Measurements from ENCODE around the gene BRSK2. TPM values are rescaled to one million over a fixed set of nuclear protein-coding genes. Genes with fewer than 3 reads are reported as not detected.
A peak's percentile ranks its signal among the peaks of the same experiment; 100 is the strongest.
"Not testable (repeated sequence)": the region's sequence is repeated elsewhere in the genome, so short reads cannot be mapped to it uniquely, and the experiment has no call there.

BRSK2 gene
- total and polyA plus RNA-seq, 5 donors, result 0.61 to 2.3 (median 2.1) TPM

DNA sequence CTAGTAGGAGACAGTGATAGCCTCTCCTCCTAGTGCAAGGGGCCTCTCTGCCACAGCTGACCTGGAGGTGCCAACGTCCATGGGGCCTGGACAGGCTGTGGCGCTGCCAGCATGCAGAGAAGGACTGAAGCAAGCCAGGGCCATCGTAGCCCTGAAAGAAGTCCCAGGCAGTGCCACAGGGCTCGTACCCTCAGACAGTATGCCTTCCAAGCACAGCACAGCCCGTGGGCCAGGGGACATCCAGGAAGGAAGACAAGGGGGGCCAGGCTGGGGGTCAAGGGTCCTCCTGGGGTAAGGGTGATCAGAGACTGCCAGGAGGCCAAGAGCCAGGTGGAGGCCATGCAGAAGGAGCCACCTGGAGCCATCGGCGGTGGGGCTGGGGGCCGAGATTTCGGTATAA is 117.2 kb downstream of the BRSK2 start:
- WGBS, result 74% methylated on average over 9 of the region's 9 CpGs
- no peaks in the 10 kb centered on the region for H3K27me3 ChIP-seq (ENCODE audit: control insufficient read depth, insufficient read depth)
- H3K9me3 ChIP-seq (ENCODE audit: control insufficient read depth, low read length), result no peaks in the 10 kb centered on the region
- DNase-seq (peak; percentile 5 to 31 (median 21)), ATAC-seq (no peak)
- H3K27ac ChIP-seq (ENCODE audit: low read length), result no peak overlapping the region
- H3K4me3 ChIP-seq (ENCODE audit: low read length), result no peak overlapping the region
- intact Hi-C loops (cut with DNase I), result no loop called here
- peaks cover 30% of the 10 kb centered on the region for H3K4me1 ChIP-seq (ENCODE audit: control insufficient read depth, insufficient read depth, low read length)

GRCh38 chr11:1507381-1508140 is 117.8 kb downstream of the BRSK2 start:
- Histone ChIP-seq H3K27me3 (ENCODE audit: control insufficient read depth, insufficient read depth) (no peaks in the 10 kb centered on the region), H3K27ac (ENCODE audit: low read length) (no peak overlapping the region), H3K4me1 (ENCODE audit: control insufficient read depth, insufficient read depth, low read length) (peaks cover 30% of the 10 kb centered on the region), H3K9me3 (ENCODE audit: control insufficient read depth, low read length) (no peaks in the 10 kb centered on the region), H3K4me3 (ENCODE audit: low read length) (no peak overlapping the region)
- peak; percentile 4 to 52 for ATAC-seq
- 58% methylated on average over 21 of the region's 21 CpGs for WGBS
- DNase-seq, result peak; percentile 36 to 76 (median 65)
- intact Hi-C loops (cut with DNase I), result no loop called here

- ATAC-seq, result no peak
- H3K27me3 ChIP-seq (ENCODE audit: control insufficient read depth, insufficient read depth), result no peaks in the 10 kb centered on the region
- H3K4me1 ChIP-seq (ENCODE audit: control insufficient read depth, insufficient read depth, low read length), result peaks cover 29% of the 10 kb centered on the region
- H3K27ac ChIP-seq (ENCODE audit: low read length), result no peak overlapping the region
- H3K9me3 ChIP-seq (ENCODE audit: control insufficient read depth, low read length), result no peaks in the 10 kb centered on the region
- H3K4me3 ChIP-seq (ENCODE audit: low read length), result no peak overlapping the region
- DNase-seq, result peak; percentile 10 to 44 (median 43)
- intact Hi-C loops (cut with DNase I), result no loop called here
- 70% methylated on average over 15 of the region's 15 CpGs for WGBS
Observed at GRCh38 chr11:1508491-1508891, 118.8 kb downstream of the BRSK2 start.

GRCh38 chr11:1508986-1509385 is 119.3 kb downstream of the BRSK2 start:
- no peaks in the 10 kb centered on the region for H3K9me3 ChIP-seq (ENCODE audit: control insufficient read depth, low read length)
- peak; percentile 9 to 40 (median 25) for DNase-seq
- intact Hi-C loops (cut with DNase I), result no loop called here
- no peak overlapping the region for H3K27ac ChIP-seq (ENCODE audit: low read length)
- H3K4me3 ChIP-seq (ENCODE audit: low read length), result no peak overlapping the region
- peaks cover 29% of the 10 kb centered on the region for H3K4me1 ChIP-seq (ENCODE audit: control insufficient read depth, insufficient read depth, low read length)
- 86% methylated on average over 10 of the region's 10 CpGs for WGBS
- H3K27me3 ChIP-seq (ENCODE audit: control insufficient read depth, insufficient read depth), result no peaks in the 10 kb centered on the region
- no peak for ATAC-seq

DNA sequence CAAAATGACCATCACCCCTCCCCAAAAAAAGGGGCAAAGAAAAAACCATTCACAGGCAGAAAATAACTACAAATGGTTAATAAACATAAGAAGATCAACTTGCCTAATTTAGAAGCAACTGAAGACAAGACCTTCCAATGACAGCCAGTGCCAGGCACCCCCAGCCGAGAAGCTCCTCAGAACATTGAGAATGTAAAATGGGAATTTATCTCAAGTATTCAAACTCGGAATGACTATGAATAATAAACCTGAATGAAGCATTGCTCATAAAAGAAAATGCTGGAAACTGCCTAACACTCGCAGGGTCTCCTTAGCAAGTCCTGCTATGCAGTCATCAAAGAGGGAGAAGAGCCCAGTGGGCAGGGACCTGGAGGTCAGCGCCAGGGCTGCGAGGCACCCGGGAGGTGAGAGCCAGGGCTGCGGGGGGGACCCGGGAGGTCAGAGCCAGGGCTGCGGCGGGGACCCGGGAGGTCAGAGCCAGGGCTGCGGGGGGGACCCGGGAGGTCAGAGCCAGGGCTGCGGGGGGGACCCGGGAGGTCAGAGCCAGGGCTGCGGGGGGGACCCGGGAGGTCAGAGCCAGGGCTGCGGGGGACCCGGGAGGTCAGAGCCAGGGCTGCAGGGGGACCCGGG is 120.0 kb downstream of the BRSK2 start:
- no peak overlapping the region for H3K27ac ChIP-seq (ENCODE audit: low read length)
- no peak overlapping the region for H3K4me3 ChIP-seq (ENCODE audit: low read length)
- ATAC-seq (no peak), DNase-seq (peak; percentile 0 to 16 (median 9))
- intact Hi-C loops (cut with DNase I), result loop anchor here in 1 of 4 donors (10.0 kb wide), 1 partner anchor 305 kb away; no protein-coding TSS in a partner anchor
- H3K27me3 ChIP-seq (ENCODE audit: control insufficient read depth, insufficient read depth), result no peaks in the 10 kb centered on the region
- H3K4me1 ChIP-seq (ENCODE audit: control insufficient read depth, insufficient read depth, low read length), result peaks cover 34% of the 10 kb centered on the region
- H3K9me3 ChIP-seq (ENCODE audit: control insufficient read depth, low read length), result no peaks in the 10 kb centered on the region
- 60% methylated on average over 20 of the region's 20 CpGs for WGBS

DNA sequence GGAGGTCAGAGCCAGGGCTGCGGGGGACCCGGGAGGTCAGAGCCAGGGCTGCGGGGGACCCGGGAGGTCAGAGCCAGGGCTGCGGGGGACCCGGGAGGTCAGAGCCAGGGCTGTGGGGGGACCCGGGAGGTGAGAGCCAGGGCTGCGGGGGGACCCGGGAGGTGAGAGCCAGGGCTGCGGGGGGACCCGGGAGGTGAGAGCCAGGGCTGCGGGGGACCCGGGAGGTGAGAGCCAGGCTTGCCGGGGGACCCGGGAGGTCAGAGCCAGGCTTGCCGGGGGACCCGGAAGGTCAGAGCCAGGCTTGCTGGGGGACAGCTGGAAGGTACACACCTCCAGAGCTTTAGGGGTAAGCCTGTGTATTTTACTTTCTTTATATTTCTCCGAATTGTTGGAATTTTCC is 120.6 kb downstream of the BRSK2 start:
- H3K27ac ChIP-seq (ENCODE audit: low read length); H3K27me3 ChIP-seq (ENCODE audit: control insufficient read depth, insufficient read depth); H3K4me3 ChIP-seq (ENCODE audit: low read length); H3K9me3 ChIP-seq (ENCODE audit: control insufficient read depth, low read length); ATAC-seq: not testable (repeated sequence)
- WGBS, result 56% methylated on average over 14 of the region's 18 CpGs
- intact Hi-C loops (cut with DNase I), result loop anchor here in 1 of 4 donors (10.0 kb wide), 1 partner anchor 306 kb away; no protein-coding TSS in a partner anchor
- DNase-seq, result peak; percentile 6 to 48 (median 12)
- peaks cover 40% of the 10 kb centered on the region for H3K4me1 ChIP-seq (ENCODE audit: control insufficient read depth, insufficient read depth, low read length)

DNA sequence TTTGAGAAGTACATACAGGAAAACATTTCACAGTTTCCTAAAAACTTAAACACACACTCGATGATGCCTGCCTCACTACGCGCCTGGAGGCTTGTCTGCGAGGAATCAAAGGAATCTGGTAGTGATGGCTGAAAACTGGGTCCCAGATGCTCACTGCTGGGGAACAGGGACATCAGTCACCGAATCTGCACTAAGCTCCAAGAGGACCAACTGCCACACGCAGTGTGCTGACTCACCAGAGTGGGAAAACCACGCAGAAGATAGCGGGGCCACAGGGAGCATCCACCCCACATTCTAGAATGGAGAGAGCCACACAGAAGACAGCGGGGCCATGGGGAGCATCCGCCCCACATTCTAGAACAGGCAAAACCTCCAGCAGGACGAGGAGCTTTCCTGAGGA is 121.2 kb downstream of the BRSK2 start:
- no peak overlapping the region for H3K27ac ChIP-seq (ENCODE audit: low read length)
- ATAC-seq (no peak), DNase-seq (peak; percentile 9 to 37 (median 32))
- no peaks in the 10 kb centered on the region for H3K9me3 ChIP-seq (ENCODE audit: control insufficient read depth, low read length)
- peaks cover 41% of the 10 kb centered on the region for H3K4me1 ChIP-seq (ENCODE audit: control insufficient read depth, insufficient read depth, low read length)
- intact Hi-C loops (cut with DNase I), result loop anchor here in 1 of 4 donors (10.0 kb wide), 1 partner anchor 306 kb away; no protein-coding TSS in a partner anchor
- H3K4me3 ChIP-seq (ENCODE audit: low read length), result no peak overlapping the region
- WGBS, result 86% methylated on average over 11 of the region's 11 CpGs
- no peaks in the 10 kb centered on the region for H3K27me3 ChIP-seq (ENCODE audit: control insufficient read depth, insufficient read depth)

DNA sequence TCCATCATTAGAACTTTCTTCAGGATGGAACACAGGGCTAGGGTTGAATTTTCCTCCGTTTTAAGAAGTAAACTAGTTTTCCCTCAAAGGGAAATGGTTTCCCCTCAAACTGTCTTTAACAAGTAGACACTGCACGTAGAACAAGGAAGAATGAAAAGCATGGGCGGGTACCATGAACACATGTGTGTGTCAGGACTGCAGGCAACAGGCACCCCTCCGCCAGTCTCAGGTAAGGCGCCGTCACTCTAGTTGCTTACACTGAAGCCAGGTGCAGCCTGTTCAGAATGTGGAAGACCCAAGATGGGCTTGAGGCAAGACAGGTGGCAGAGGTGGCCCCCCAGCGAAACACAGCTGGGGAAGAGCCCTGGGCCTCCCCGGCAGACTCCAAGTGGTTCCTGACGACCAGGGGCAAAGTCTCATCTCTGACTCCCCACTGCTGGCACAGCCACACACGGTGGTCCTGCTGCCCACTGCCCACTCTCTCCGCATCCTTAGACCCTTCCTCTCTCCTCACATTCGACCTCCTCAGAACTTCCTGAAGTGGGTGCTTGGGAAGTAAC is 122.3 kb downstream of the BRSK2 start:
- 88% methylated on average over 12 of the region's 12 CpGs for WGBS
- peaks cover 31% of the 10 kb centered on the region for H3K4me1 ChIP-seq (ENCODE audit: control insufficient read depth, insufficient read depth, low read length)
- DNase-seq, result peak; percentile 6 to 33 (median 11)
- intact Hi-C loops (cut with DNase I), result loop anchor here in 1 of 4 donors (10.0 kb wide), 1 partner anchor 307 kb away; no protein-coding TSS in a partner anchor
- no peaks in the 10 kb centered on the region for H3K9me3 ChIP-seq (ENCODE audit: control insufficient read depth, low read length)
- no peaks in the 10 kb centered on the region for H3K27me3 ChIP-seq (ENCODE audit: control insufficient read depth, insufficient read depth)
- no peak for ATAC-seq
- no peak overlapping the region for H3K27ac ChIP-seq (ENCODE audit: low read length)
- H3K4me3 ChIP-seq (ENCODE audit: low read length), result no peak overlapping the region

Other genes with a start within 250 kb of the BRSK2 start
- gene MUC5AC, start 232.0 kb upstream of the BRSK2 start, total RNA-seq, result not detected
- not detected for gene MUC5AC, start 232.0 kb upstream of the BRSK2 start, polyA plus RNA-seq
- not detected for gene MUC5B, start 166.9 kb upstream of the BRSK2 start, total RNA-seq
- under 0.01 TPM for gene MUC5B, start 166.9 kb upstream of the BRSK2 start, polyA plus RNA-seq
- 10 to 100 TPM; 42.2 to 53.6 (median 46.0) TPM for gene TOLLIP, start 80.3 kb upstream of the BRSK2 start, total RNA-seq
- 32.6 TPM for gene TOLLIP, start 80.3 kb upstream of the BRSK2 start, polyA plus RNA-seq
- 10 to 100 TPM; 35.0 to 45.0 (median 42.0) TPM for gene MOB2, start 96.8 kb downstream of the BRSK2 start, total RNA-seq
- gene MOB2, start 96.8 kb downstream of the BRSK2 start, polyA plus RNA-seq, result 40.0 TPM
- 10 to 100 TPM; 10.1 to 15.6 (median 12.3) TPM for gene DUSP8, start 182.3 kb downstream of the BRSK2 start, total RNA-seq
- 13.3 TPM for gene DUSP8, start 182.3 kb downstream of the BRSK2 start, polyA plus RNA-seq
- gene KRTAP5-1, start 195.3 kb downstream of the BRSK2 start, total RNA-seq, result not detected
- gene KRTAP5-1, start 195.3 kb downstream of the BRSK2 start, polyA plus RNA-seq, result not detected
- gene KRTAP5-2, start 208.4 kb downstream of the BRSK2 start, total RNA-seq, result not detected
- not detected for gene KRTAP5-2, start 208.4 kb downstream of the BRSK2 start, polyA plus RNA-seq
- not detected for gene KRTAP5-3, start 218.5 kb downstream of the BRSK2 start, total RNA-seq
- gene KRTAP5-3, start 218.5 kb downstream of the BRSK2 start, polyA plus RNA-seq, result not detected
- not detected for gene KRTAP5-4, start 232.2 kb downstream of the BRSK2 start, total RNA-seq
- gene KRTAP5-4, start 232.2 kb downstream of the BRSK2 start, polyA plus RNA-seq, result not detected
- gene KRTAP5-5, start 239.8 kb downstream of the BRSK2 start, total RNA-seq, result not detected
- not detected for gene KRTAP5-5, start 239.8 kb downstream of the BRSK2 start, polyA plus RNA-seq

All from right cardiac atrium (tissue), 5 donors.